ENCODE data around the gene SPTBN1.

SPTBN1 gene

GRCh38 chr2:54455563-54456361, at the start of gene SPTBN1:
Gene SPTBN1 (plus strand): TSS chr2:54456327. CDS start chr2:54526419, 70,092 bp downstream.
- no peak for DNase-seq (ENCODE audit: low read depth in 1 of 2, low spot score in 1 of 2)

GRCh38 chr2:54407693-54408092, 48.4 kb upstream of the SPTBN1 start:
- DNase-seq (ENCODE audit: low read depth in 1 of 2, low spot score in 1 of 2) = no peak

GRCh38 chr2:54408288-54408687, 47.8 kb upstream of the SPTBN1 start:
- DNase-seq (ENCODE audit: low read depth in 1 of 2, low spot score in 1 of 2) = no peak

- no peak for DNase-seq (ENCODE audit: low read depth in 1 of 2, low spot score in 1 of 2)
Measured at GRCh38 chr2:54409752-54410151, 46.4 kb upstream of the SPTBN1 start.

- no peak for DNase-seq (ENCODE audit: low read depth in 1 of 2, low spot score in 1 of 2)
Measured at GRCh38 chr2:54411801-54412354, 44.2 kb upstream of the SPTBN1 start.

- DNase-seq (ENCODE audit: low read depth in 1 of 2, low spot score in 1 of 2) = no peak
Measured at GRCh38 chr2:54416166-54416813, 39.8 kb upstream of the SPTBN1 start.

GRCh38 chr2:54416938-54417337, 39.2 kb upstream of the SPTBN1 start:
- DNase-seq (ENCODE audit: low read depth in 1 of 2, low spot score in 1 of 2) = no peak

GRCh38 chr2:54417577-54417976, 38.5 kb upstream of the SPTBN1 start:
- no peak for DNase-seq (ENCODE audit: low read depth in 1 of 2, low spot score in 1 of 2)

GRCh38 chr2:54419388-54419787, 36.7 kb upstream of the SPTBN1 start:
- no peak for DNase-seq (ENCODE audit: low read depth in 1 of 2, low spot score in 1 of 2)

GRCh38 chr2:54419855-54420523, 36.1 kb upstream of the SPTBN1 start:
- no peak for DNase-seq (ENCODE audit: low read depth in 1 of 2, low spot score in 1 of 2)

GRCh38 chr2:54420524-54421172, 35.5 kb upstream of the SPTBN1 start:
- DNase-seq (ENCODE audit: low read depth in 1 of 2, low spot score in 1 of 2) = no peak

GRCh38 chr2:54422072-54422581, 34.0 kb upstream of the SPTBN1 start:
- peak in 1 of 2 donors; percentile 1 for DNase-seq (ENCODE audit: low read depth in 1 of 2, low spot score in 1 of 2)

- no peak for DNase-seq (ENCODE audit: low read depth in 1 of 2, low spot score in 1 of 2)
Measured at GRCh38 chr2:54423213-54423612, 32.9 kb upstream of the SPTBN1 start.

- no peak for DNase-seq (ENCODE audit: low read depth in 1 of 2, low spot score in 1 of 2)
Measured at GRCh38 chr2:54424555-54425163, 31.5 kb upstream of the SPTBN1 start.

- no peak for DNase-seq (ENCODE audit: low read depth in 1 of 2, low spot score in 1 of 2)
Measured at GRCh38 chr2:54428108-54428831, 27.9 kb upstream of the SPTBN1 start.

- DNase-seq (ENCODE audit: low read depth in 1 of 2, low spot score in 1 of 2) = no peak
Measured at GRCh38 chr2:54429054-54429453, 27.1 kb upstream of the SPTBN1 start.

- no peak for DNase-seq (ENCODE audit: low read depth in 1 of 2, low spot score in 1 of 2)
Measured at GRCh38 chr2:54429811-54430551, 26.1 kb upstream of the SPTBN1 start.

- DNase-seq (ENCODE audit: low read depth in 1 of 2, low spot score in 1 of 2) = no peak
Measured at GRCh38 chr2:54430649-54431048, 25.5 kb upstream of the SPTBN1 start.
